HUES64 (cell line): ENCODE data around the gene THSD4.

Experiments used
- H3K27ac ChIP-seq: 2 replicates; pipeline ENCODE4 v1.7.0; 2013; ENCODE audit warnings: low read depth, low read length, inconsistent platforms
- H3K27me3 ChIP-seq: 2 replicates; pipeline ENCODE4 v1.6.1; 2013; ENCODE audit warnings: mild to moderate bottlenecking, low read length; ENCODE audit not compliant: insufficient read depth
- H3K36me3 ChIP-seq: 2 replicates; pipeline ENCODE4 v1.6.1; 2013; ENCODE audit warnings: mild to moderate bottlenecking, low read length; ENCODE audit not compliant: insufficient read depth
- H3K4me1 ChIP-seq: 2 replicates; pipeline ENCODE4 v1.6.1; 2013; ENCODE audit warnings: mild to moderate bottlenecking, low read length, moderate library complexity; ENCODE audit not compliant: insufficient read depth
- H3K4me3 ChIP-seq: 2 replicates; pipeline ENCODE4 v1.5.1; 2013; ENCODE audit warnings: mild to moderate bottlenecking, low read length, moderate library complexity
- H3K9ac ChIP-seq: 2 replicates; pipeline ENCODE4 v1.6.1; 2013; ENCODE audit warnings: mild to moderate bottlenecking, low read depth, low read length
- H3K9me3 ChIP-seq: 2 replicates; pipeline ENCODE4 v1.6.1; 2013; ENCODE audit warnings: low read depth, low read length; ENCODE audit not compliant: insufficient read depth
- WGBS: fragments of 150-250, 120-280 bp; methylation state at CpG from one replicate; pipeline ENCODE4 v1.1.7; 2013; ENCODE audit warnings: missing lambda C conversion rate; 5-methylcytosine and 5-hydroxymethylcytosine counted together

Gene THSD4

GRCh38 chr15:71542836-71543235 lies 427.6 kb downstream of the THSD4 start:
- Histone ChIP-seq H3K9me3 (no peaks in the 10 kb centered on the region), H3K27me3 (no peaks in the 10 kb centered on the region), H3K4me1 (peaks cover 22% of the 10 kb centered on the region), H3K9ac (no peak overlapping the region), H3K27ac (no peak overlapping the region), H3K4me3 (no peak overlapping the region), H3K36me3 (no peaks in the 10 kb centered on the region)

GRCh38 chr15:71543413-71543812 lies 428.1 kb downstream of the THSD4 start:
- Histone ChIP-seq H3K27ac (no peak overlapping the region), H3K4me3 (no peak overlapping the region), H3K27me3 (no peaks in the 10 kb centered on the region), H3K9me3 (no peaks in the 10 kb centered on the region), H3K4me1 (peaks cover 24% of the 10 kb centered on the region), H3K9ac (no peak overlapping the region), H3K36me3 (no peaks in the 10 kb centered on the region)
- WGBS = 92% methylated on average over 3 of the region's 3 CpGs

GRCh38 chr15:71545223-71545760 lies 430.0 kb downstream of the THSD4 start:
- WGBS = 66% methylated on average over 5 of the region's 5 CpGs

GRCh38 chr15:71545923-71546322 lies 430.7 kb downstream of the THSD4 start:
- Histone ChIP-seq H3K4me1 (peaks cover 19% of the 10 kb centered on the region), H3K36me3 (no peaks in the 10 kb centered on the region), H3K27ac (no peak overlapping the region), H3K9me3 (no peaks in the 10 kb centered on the region), H3K27me3 (no peaks in the 10 kb centered on the region), H3K4me3 (no peak overlapping the region), H3K9ac (no peak overlapping the region)
- 94% methylated on average over 1 of the region's 1 CpG for WGBS

More at GRCh38 chr15:71545223-71545760, 430.0 kb downstream of the THSD4 start:
- no peaks in the 10 kb centered on the region for H3K27me3 ChIP-seq
- no peaks in the 10 kb centered on the region for H3K9me3 ChIP-seq
- no peak overlapping the region for H3K9ac ChIP-seq
- H3K27ac ChIP-seq = no peak overlapping the region
- peaks cover 19% of the 10 kb centered on the region for H3K4me1 ChIP-seq
- H3K36me3 ChIP-seq = no peaks in the 10 kb centered on the region
- H3K4me3 ChIP-seq = no peak overlapping the region

GRCh38 chr15:71547011-71547410 lies 431.7 kb downstream of the THSD4 start:
- Histone ChIP-seq H3K4me1 (peaks cover 19% of the 10 kb centered on the region), H3K9me3 (no peaks in the 10 kb centered on the region), H3K9ac (no peak overlapping the region), H3K27ac (no peak overlapping the region), H3K36me3 (no peaks in the 10 kb centered on the region), H3K4me3 (no peak overlapping the region), H3K27me3 (no peaks in the 10 kb centered on the region)
- WGBS = 84% methylated on average over 12 of the region's 12 CpGs

- Histone ChIP-seq H3K9ac (no peak overlapping the region), H3K27me3 (no peaks in the 10 kb centered on the region), H3K36me3 (no peaks in the 10 kb centered on the region), H3K9me3 (no peaks in the 10 kb centered on the region), H3K4me3 (no peak overlapping the region), H3K4me1 (peaks cover 19% of the 10 kb centered on the region), H3K27ac (no peak overlapping the region)
- WGBS = 62% methylated on average over 4 of the region's 4 CpGs
Observed at GRCh38 chr15:71548401-71548807, 433.1 kb downstream of the THSD4 start.

GRCh38 chr15:71549091-71549490 lies 433.8 kb downstream of the THSD4 start:
- WGBS = 88% methylated on average over 2 of the region's 5 CpGs
- Histone ChIP-seq H3K27ac (no peak overlapping the region), H3K9ac (no peak overlapping the region), H3K4me1 (peaks cover 19% of the 10 kb centered on the region), H3K4me3 (no peak overlapping the region), H3K36me3 (no peaks in the 10 kb centered on the region), H3K9me3 (no peaks in the 10 kb centered on the region), H3K27me3 (no peaks in the 10 kb centered on the region)

GRCh38 chr15:71549697-71550096 lies 434.4 kb downstream of the THSD4 start:
- H3K27me3 ChIP-seq = no peaks in the 10 kb centered on the region
- WGBS = 76% methylated on average over 5 of the region's 5 CpGs
- H3K27ac ChIP-seq = no peak overlapping the region
- H3K9ac ChIP-seq = no peak overlapping the region
- no peaks in the 10 kb centered on the region for H3K36me3 ChIP-seq
- H3K9me3 ChIP-seq = no peaks in the 10 kb centered on the region
- no peak overlapping the region for H3K4me3 ChIP-seq
- peaks cover 19% of the 10 kb centered on the region for H3K4me1 ChIP-seq

GRCh38 chr15:71551566-71551965 lies 436.3 kb downstream of the THSD4 start:
- 97% methylated on average over 5 of the region's 5 CpGs for WGBS
- no peak overlapping the region for H3K4me3 ChIP-seq
- H3K27ac ChIP-seq = no peak overlapping the region
- peaks cover 18% of the 10 kb centered on the region for H3K4me1 ChIP-seq
- H3K9me3 ChIP-seq = no peaks in the 10 kb centered on the region
- H3K36me3 ChIP-seq = no peaks in the 10 kb centered on the region
- H3K9ac ChIP-seq = no peak overlapping the region
- H3K27me3 ChIP-seq = no peaks in the 10 kb centered on the region

GRCh38 chr15:71559098-71559497 lies 443.8 kb downstream of the THSD4 start:
- 76% methylated on average over 2 of the region's 3 CpGs for WGBS
- Histone ChIP-seq H3K36me3 (no peaks in the 10 kb centered on the region), H3K4me1 (peaks cover 11% of the 10 kb centered on the region; the same call in 1 of the 2 replicates), H3K4me3 (no peak overlapping the region), H3K27me3 (no peaks in the 10 kb centered on the region), H3K27ac (no peak overlapping the region), H3K9ac (no peak overlapping the region), H3K9me3 (peaks cover 4% of the 10 kb centered on the region; the same call in 1 of the 2 replicates)

GRCh38 chr15:71559616-71560015 lies 444.3 kb downstream of the THSD4 start:
- Histone ChIP-seq H3K4me3 (no peak overlapping the region), H3K4me1 (peaks cover 11% of the 10 kb centered on the region; the same call in 1 of the 2 replicates), H3K27ac (no peak overlapping the region), H3K9me3 (peaks cover 4% of the 10 kb centered on the region; the same call in 1 of the 2 replicates), H3K9ac (no peak overlapping the region), H3K27me3 (no peaks in the 10 kb centered on the region), H3K36me3 (no peaks in the 10 kb centered on the region)
- WGBS = 0% methylated on average over 1 of the region's 3 CpGs

- WGBS = 97% methylated on average over 5 of the region's 5 CpGs
- Histone ChIP-seq H3K27me3 (no peaks in the 10 kb centered on the region), H3K36me3 (no peaks in the 10 kb centered on the region), H3K9me3 (no peaks in the 10 kb centered on the region), H3K27ac (no peak overlapping the region), H3K4me1 (peaks cover 11% of the 10 kb centered on the region; the same call in 1 of the 2 replicates), H3K4me3 (no peak overlapping the region), H3K9ac (no peak overlapping the region)
Observed at GRCh38 chr15:71562251-71562650, 447.0 kb downstream of the THSD4 start.
